Stimulated activated CD4-positive, alpha-beta T cell treated with anti-CD3 and anti-CD28 coated beads, Interleukin-12 subunit alpha, Interleukin-12 subunit beta, amount 100 ng/mL, for 24 hours (primary cell): ENCODE measurements around the gene GPRIN2.

Experiments used
- DNase-seq, 2 experiments: peaks; one replicate each; pipeline ENCODE4 v3.0.0-alpha.2; 2020; ENCODE audit warnings: low read depth in 2 of 2

Gene GPRIN2

GRCh38 chr10:46549171-46550075, 7.0 kb downstream of the GPRIN2 start:
- no peak for DNase-seq

- DNase-seq: no peak
Measured at GRCh38 chr10:46548498-46549090, 7.9 kb downstream of the GPRIN2 start.

GRCh38 chr10:46547541-46548497, 8.6 kb downstream of the GPRIN2 start:
- no peak for DNase-seq

- no peak for DNase-seq
Measured at GRCh38 chr10:46546591-46547540, 9.6 kb downstream of the GPRIN2 start.

GRCh38 chr10:46545861-46546590, 10.4 kb downstream of the GPRIN2 start:
- no peak for DNase-seq

GRCh38 chr10:46544989-46545791, 11.3 kb downstream of the GPRIN2 start:
- no peak for DNase-seq

GRCh38 chr10:46543466-46544377, 12.7 kb downstream of the GPRIN2 start:
- no peak for DNase-seq

GRCh38 chr10:46542567-46543465, 13.6 kb downstream of the GPRIN2 start:
- no peak for DNase-seq

- no peak for DNase-seq
Measured at GRCh38 chr10:46541735-46542566, 14.5 kb downstream of the GPRIN2 start.

- no peak for DNase-seq
Measured at GRCh38 chr10:46541017-46541661, 15.3 kb downstream of the GPRIN2 start.

GRCh38 chr10:46540412-46541016, 15.9 kb downstream of the GPRIN2 start:
- no peak for DNase-seq

GRCh38 chr10:46539596-46540411, 16.7 kb downstream of the GPRIN2 start:
- DNase-seq: no peak

- no peak for DNase-seq
Measured at GRCh38 chr10:46538717-46539426, 17.6 kb downstream of the GPRIN2 start.

GRCh38 chr10:46538155-46538554, 18.3 kb downstream of the GPRIN2 start:
- no peak for DNase-seq
